NCI-H1048 (cell line): ENCODE measurements around the gene ELMO1.

Source experiments
- DNase-seq: peaks from one replicate; lab custom pipeline; 2025; lab: John Stamatoyannopoulos, UW

ELMO1 gene

DNA sequence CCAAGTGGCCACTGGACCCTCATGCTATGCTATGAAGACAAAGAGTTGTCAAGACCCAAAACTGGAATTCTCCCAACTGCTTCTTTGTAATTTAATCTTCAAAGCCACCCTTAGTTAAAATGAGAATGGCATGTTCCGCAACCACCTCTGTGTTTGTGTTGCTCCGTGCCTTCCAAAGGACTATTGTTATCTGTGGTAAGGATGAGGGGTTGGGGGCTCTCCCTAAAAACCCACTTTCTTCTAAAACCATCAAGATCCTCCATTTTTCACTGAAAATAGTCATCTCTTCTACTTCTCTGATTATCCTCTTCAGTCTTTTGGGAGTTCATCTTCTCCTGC lies 502.3 kb downstream of the ELMO1 start:
- DNase-seq = no peak

DNA sequence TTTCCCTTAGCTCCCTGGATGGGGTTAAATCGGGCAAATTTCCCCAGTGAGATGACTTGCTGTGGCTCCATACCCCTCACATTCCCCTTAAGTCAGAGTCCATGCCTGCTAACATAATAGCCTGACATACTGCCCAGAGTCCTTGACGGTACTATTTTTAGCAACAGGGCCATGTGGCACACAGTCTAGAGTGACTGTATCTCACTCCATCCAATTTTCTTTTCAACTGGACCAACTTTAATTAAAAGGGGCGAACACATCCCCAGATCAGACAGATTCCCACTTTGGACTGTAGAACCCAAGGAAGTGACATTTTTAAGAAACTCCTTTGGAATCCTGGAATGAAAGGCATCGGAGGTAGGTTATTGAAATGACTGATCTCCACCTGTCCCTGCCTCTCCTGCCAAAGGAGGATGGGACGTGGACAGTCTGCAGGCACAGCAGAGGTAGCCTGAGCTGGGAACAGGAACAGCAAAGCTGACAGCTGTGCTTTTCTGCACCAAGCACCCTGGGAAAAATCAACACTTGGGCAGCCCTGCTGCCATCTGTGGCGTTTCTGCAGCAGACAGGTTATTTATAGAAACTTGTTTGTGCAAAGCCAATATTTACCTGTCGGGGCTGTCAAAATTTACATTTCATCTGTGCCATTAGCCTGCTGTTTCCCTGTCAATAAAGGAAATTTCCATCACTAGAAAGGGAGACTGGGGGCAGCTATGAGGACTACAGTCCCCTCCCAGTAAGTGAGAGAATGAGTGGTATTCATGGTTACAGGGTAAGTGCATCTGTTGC lies 502.9 kb downstream of the ELMO1 start:
- DNase-seq = no peak

DNA sequence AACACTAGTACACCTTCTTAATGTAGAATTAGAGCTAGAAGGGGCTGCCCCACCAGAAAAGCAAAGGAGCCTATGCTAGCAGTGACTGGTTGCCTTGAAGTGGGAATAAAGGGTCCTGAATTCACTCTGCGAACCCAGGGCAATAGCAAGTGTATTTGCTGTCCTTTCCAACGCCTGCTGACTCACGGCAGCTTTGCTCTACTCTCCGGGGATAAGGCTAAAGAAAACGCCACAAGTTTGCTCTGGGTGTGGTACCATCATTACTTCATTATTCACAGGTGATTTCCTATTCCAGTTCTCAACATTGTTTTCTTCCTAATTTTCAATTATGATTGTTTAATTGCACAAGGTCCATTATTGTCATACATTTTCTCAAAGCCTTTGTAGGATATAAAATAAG lies 503.8 kb downstream of the ELMO1 start:
- no peak for DNase-seq

DNA sequence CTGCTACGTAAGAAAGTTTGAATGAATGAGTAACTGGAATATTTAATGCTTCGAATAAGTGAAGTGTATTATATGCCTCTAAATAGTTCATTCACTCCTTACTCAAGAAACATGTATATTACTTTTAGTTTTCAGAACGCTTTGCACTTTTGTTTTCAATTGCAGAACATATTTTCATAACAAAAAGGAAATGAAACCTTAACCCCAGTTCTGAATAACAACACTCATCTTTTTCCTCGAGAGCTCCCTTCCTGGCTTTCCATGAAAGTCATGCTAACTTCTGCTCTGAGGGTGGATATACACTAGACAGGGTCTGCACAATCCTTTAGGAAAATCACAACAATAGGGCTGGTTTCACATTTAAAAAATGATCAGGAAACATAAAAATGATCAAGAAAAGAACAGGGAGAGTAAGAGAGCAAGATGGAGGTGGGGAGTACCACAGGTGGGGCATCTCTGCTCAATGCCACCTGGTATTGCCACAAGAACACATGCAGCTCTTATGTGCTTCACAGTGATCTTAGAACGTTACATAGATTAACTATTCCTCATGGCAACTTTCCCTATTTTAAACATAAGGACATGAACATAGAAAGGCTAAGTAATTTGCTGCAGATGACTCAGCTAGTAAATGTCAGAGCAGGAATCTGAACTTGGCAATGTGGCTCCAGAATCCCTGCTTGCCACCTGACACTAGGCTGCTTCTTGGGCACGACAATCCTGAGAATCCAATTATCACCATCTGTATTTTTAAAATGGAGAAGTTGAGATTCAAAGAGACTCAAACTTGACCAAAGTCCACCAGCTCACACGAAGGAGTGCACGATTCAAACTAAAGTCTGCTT lies 504.9 kb downstream of the ELMO1 start:
- no peak for DNase-seq

DNA sequence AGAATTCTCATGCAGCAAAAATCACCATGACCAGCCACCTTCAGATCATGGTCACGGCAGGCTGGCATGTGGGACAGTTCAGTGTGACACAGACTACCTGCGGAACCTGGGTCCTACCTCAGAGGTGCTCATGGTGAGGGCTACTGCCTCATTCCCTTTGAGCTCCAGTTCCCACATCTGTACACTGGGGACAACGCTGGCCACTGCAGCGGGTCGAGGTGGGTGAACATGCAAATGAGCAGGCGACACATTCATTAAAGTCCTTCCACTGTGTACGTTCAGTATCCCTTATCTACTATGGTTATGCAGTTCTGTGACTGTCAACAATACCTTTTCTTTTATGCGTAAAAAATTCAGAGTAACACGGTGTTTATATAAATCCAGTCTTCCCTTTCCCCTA lies 505.7 kb downstream of the ELMO1 start:
- no peak for DNase-seq

DNA sequence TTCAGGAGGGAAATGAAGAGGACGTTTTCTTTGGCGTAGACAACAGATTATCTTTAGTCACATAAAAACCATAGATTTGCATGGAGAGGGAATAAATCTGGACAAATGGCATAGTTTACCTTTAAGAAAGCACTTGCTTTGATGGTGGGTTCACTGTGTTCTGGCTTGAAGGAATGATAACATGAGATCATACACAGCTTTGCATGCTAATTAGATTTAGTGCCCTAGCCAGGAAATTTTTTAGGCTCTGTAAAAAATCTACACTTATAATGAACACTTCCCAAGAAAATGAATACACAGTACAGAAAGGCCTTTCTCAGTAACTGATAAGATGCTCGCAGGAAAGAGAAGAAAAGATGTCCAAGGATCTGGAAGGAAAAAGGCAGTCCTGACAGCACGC lies 506.1 kb downstream of the ELMO1 start:
- no peak for DNase-seq

DNA sequence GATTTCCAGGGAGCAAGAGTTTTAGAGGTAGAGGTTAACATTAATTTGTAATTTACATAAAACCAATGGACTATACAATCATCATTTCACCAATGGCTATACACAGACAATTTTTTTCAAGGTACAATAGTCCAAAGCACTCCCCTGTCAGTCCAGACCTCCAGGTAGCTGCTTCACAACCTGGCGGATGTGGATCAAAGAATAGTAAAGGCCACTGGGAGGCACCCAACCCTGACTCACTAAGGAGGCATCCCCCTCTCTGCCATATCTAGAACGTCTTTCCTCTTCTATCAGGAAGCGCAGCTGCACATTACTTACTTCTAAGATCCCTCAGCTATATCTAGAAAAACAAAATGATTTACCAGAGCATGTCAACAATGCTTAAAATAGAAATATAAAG lies 506.6 kb downstream of the ELMO1 start:
- DNase-seq = no peak

DNA sequence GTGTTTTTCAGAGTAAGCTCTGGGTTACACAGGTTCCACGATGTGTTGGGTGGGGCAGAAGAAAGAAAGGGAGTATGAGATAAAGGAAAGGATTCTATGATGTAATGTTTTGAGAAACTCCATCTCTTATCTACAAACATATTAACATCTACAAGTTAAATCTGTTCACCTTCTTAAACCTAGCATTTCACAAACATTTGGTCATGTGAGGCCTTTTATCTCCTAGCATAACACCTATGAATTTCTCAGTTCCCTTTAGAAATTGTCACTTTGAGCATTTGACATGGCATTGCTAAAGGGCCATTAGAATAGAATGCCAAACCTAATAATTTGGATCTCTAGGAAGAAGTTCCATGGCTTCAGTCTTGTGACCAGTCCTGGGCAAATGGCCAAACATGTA lies 507.3 kb downstream of the ELMO1 start:
- no peak for DNase-seq

DNA sequence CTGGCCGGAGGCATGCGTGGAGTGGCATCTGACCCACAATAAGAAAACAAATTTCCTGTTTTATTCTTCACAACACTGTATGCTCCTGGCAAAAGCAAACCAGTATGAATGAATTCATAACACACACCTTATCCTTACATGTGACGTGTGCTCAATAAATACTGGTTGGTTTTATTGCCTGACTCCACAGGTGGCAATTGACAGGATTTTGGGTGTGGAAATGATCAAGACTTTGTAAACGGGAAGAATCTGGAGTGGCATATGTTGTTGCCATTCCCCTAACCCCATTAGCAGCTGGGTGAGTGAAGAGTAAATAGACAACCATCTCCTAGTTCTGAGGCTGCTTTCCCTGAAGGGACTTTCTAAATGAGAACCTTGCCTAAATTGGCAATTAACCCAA lies 508.8 kb downstream of the ELMO1 start:
- no peak for DNase-seq

DNA sequence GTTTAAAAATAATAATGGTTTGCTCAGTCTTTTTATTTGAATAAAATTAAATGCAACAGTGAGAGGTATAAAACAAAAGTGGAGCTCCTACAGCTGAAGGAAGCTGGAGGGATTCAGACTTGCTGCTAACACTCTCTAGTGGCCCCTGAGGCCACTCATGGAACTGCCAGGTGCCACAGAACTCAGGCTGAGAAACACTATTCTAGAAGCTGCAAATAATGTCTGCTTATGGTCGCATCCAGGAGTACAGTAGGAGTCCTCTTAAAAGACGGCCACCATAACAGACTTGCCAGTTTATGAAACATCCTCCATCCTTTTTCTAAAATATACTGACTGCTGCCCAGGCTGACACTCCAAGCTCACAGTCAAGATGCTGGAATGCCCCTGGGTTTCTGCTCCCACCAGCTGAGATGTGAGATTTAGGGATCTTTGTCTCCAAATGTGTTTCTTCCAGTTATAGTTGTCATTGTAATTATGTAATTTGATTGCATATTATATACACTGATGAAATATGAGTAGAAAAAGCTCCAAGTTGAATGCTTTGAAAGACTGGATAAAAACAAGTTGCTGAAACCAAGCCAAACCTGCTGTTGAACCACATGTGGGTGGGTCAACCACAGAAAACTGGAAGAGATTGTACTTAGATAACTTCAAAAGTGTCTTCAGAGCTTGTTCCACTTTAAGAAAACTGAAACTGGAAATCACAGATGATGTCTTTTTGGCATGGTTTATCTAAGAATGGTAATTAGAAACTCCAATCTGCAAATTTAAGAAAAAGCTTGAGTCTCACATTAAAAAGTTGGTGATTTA lies 510.7 kb downstream of the ELMO1 start:
- DNase-seq = no peak

DNA sequence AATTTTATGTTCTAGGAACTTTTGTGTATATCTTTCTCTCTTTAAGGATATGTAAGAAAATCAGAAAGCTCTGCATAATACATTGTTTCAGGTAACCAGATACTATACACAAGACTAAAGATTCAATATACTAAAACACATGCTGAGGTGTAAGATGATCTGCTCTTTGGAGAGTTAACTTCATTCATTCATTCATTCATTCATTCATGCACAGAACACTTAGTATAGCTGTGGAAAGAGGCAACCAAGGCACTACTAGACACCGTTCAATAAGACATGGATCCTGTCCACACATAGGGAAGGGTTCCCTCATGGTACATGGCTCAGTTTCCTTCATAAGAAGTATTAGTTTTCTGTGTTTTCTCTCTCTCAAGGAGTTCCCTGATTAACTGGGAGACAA lies 516.8 kb downstream of the ELMO1 start:
- no peak for DNase-seq

DNA sequence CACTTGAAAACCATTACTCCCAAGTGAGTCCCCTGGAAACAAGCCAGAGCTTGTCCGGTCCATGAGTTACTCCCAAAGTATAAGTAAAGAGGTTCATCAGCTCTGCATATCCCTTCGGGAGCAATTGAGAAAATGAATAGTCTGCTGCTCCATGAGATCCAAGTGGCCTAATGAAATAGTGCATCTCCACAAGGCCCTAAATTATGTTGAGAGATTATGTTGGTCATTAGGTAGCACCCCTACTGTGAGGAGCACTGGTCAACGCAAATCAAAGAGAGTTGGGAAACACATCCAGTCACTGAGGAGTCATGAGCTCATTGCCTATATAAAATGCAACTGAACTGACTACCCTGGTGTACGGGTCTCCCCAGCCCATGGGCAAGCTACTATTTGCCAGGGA lies 518.9 kb downstream of the ELMO1 start:
- DNase-seq = no peak

DNA sequence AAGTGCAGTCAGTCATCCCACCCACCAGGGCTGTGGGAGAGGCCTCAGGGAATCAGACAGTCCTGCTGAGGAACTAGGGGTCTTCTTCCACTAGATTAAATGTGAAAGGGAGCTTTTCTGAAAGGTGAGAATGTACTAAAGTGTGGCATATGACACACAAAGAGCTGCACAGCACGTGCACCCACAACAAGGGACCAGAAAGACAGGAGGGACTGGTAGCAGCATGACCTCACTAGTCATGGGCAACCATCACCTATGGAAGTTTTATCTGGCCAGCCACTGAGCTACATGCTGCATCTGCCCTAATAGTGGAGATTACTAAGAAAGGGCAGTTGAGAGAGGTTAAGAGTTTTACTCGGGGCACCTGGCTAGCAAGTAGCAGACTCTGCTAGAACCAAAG lies 519.9 kb downstream of the ELMO1 start:
- no peak for DNase-seq

DNA sequence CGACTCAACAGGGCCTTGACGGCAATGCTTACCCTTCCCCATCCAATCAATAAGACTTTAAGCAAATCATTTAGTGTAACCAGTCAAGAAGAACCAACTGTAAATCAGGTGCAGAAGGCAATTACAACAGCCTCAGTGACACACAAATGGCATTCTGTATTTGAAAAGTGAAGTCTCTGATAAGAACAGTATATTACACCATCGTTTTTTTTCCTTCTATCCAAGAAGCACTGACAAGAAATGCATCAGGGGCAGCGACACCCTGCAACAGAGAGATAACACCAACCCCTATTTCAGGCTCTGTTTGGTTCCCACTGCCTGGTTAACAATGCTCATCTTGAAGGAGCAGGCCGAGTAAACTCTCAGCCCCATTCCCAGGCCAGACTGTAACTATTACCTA lies 520.4 kb downstream of the ELMO1 start:
- DNase-seq = no peak

DNA sequence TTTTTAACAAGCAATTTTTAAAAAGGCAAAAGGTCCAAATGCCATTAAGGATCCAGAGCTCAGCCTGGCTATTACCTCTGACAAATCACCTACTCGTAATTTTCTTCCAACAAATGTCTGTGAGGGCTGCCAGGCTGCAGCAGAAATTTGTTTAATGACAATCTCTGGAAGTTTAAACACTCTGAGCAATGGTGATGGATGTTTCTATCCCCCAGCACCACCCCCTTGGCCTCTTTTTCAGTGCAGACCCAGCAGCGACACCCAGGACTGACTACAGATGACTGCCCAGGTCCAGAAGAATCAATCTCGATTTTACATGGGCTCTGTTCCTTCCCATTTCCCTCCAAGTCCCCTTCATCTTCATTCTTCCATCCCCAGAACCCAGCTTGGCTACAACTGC lies 523.0 kb downstream of the ELMO1 start:
- no peak for DNase-seq

DNA sequence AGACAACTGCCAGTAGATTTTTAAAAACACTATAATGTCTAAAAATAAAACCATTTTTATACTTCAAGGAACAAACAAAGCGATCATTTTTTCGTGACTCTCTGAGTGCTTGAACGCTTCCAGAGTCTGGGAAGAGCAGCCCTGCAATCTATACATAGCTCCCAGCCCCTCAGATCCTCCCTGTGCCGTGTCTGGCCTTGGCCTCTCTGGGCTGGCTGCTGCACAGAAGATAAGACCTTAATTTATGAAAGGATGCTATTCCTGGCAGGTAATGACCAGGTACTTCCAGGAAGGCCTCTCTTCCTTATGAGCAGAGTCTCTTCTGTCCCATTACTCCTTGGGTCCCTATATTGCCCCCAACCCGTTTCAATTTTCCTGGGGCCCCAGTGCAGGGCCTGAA lies 523.5 kb downstream of the ELMO1 start:
- no peak for DNase-seq

DNA sequence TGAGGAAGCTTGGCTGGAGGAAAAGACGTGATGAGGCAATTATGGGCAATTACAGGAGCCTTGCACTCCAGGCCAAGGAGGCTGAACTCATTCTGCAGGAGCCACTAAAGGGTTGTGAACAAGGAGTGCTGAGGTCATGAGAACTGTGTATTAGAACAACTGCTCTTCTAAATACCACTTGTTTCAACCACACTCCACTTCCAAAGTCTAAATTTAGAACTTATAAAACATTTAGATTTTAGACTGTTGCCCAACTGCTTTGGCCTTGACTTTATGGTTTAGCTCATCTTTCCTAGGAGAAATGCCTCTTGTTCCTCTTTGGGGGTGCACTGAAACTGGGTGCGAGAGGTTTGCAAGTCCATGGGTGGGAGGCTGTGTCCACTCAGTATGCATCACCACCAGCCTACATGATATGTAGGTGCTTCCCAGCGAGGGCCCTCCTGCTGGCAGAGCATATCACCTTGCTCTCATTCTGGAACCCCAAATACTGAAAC lies 524.7 kb downstream of the ELMO1 start:
- no peak for DNase-seq

DNA sequence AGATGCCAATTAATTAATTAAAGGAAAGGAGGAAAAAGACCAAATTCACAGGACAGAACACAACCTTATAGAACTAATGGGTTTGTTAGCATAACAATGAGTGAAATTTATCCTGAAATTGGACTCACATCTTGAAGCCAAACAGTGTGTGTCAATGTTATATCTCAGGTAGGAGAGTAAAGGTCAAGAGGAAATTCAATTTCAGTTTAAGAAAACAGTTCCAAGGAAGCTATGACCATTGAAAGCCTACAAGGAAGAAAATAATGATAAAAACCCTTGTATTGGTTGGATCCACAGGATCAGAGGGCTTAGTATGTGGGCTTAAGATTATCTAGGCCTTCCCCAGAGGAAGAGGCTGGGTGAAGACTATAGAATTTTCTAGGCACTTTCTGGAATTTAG lies 525.5 kb downstream of the ELMO1 start:
- no peak for DNase-seq

DNA sequence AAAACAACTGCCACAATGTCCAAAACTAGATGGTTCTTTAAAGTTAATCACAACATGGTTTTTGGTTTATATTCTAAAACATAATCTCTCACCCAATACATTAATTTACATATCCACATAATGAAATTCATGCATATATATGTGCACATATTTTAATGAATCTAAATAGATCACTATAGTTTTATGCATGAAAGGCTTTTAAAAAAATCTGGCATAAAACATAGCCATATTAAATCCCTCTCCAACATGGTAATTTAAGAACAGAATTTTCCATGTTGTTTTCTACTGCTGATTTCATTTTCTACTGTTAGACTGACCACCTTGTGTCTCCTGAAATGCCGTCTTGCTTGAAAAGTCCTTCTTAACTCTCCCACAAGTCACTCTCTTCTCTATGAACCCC lies 528.2 kb downstream of the ELMO1 start:
- no peak for DNase-seq

DNA sequence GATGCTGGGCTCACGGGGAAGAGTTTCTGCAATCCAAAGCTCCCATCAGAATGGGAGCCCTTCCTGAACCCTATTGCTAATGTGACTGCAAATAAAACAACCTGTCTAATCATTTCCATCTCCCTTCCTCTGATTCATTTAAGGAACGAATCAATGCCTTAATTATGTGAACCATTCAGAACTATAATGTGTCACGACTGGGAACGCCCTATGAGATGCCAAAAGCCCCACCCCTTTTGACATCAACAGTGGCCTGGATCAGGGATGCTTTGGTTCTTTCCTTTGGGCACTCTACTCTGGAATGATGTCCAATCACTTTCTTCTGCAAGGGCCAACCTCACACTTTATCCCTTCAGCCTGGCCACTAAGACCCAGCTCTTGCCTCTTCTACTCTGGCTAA lies 528.9 kb downstream of the ELMO1 start:
- DNase-seq = no peak

DNA sequence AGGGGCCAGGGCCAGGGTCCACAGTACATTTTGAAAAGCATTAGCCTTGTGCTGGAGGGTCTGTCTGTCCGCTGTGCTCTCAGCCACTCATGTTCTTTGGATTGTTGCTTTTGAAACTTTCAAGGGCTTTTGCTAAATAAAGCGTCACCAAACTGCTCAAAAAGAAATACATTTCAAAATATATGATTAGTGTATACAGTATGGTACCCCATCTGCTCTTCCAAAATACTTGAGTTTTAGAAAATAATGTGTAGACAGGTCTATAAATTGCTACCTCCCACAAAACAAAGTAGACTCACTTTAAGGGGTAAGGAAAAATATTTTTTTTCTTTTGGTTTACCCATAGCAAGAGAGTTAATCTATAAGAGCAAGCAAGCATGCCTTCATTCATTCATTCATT lies 530.1 kb downstream of the ELMO1 start:
- no peak for DNase-seq

DNA sequence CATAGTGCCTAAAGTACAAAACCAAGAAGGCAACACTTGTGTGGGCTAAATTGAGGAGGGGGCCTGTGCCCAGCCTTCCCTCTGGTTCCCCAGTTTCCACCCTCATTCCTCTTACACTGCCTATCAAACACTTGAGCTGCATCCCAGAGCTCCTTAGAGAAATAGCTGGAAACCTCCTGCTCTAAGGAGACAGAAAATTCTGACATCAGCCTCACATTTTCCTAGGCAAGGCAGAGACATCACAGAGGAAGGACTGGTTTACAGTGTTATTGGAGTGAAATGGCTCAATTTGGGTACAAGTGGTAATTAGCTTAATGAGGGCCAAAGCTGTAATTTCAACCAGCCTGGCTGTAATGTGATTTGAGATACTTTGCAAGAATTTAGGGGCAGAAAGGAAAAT lies 532.0 kb downstream of the ELMO1 start:
- DNase-seq = no peak

DNA sequence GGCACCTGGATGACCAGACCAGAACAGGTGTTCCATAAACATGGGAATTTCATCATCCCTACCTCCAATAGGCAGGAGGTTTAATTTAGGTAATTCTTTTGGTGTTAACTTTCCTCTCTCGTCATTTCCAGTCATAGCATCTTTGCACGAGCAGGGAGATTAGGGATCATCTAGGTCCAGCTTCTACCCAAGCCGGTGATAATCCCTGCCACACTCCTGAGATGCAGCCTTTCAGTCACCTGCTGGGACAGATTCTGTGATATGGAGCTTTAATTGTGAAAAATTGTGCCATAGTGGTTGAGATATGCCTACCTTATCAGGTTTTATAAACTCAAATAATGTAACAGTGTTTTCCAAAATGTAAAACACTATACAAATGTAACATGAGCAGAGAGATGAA lies 532.5 kb downstream of the ELMO1 start:
- DNase-seq = no peak
